B cell (primary cell): ENCODE measurements around the gene SWAP70.

Experiments
- EZH2 ChIP-seq: IDR thresholded peaks from 2 replicates; pipeline ENCODE4 v1.6.1; 2012; ENCODE audit warnings: borderline replicate concordance, low read depth, mild to moderate bottlenecking, moderate library complexity, low read length; ENCODE audit not compliant: insufficient read depth, poor library complexity, severe bottlenecking
- TF ChIP-seq, protein P1 (sequence below): fragments of 200-600 bp; IDR thresholded peaks from one replicate; pipeline ENCODE4 v1.8.0; 2022; ENCODE audit warnings: antibody characterized with exemption, mild to moderate bottlenecking

DNA sequence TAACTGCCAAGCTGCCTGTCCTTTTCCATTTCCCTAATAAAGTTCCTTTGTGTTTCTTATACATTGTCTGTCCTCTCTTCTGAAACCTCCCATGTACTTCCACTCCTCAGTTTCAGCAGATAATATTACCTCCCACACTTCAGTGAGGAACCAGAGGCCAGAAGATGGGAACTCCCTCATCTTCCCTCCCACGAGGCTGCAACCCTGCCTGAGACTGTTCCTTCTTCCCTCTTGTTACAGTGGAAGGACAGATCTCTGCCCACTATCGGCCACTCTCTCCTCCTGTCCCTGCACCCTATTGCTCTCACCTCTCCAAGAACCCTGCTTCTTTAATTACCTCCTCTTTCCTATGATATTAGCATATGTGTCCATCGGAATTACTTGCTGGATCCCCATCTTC, 38.1 kb upstream of the SWAP70 start:
- TF ChIP-seq EZH2, result no peak
- TF ChIP-seq, protein P1, sequence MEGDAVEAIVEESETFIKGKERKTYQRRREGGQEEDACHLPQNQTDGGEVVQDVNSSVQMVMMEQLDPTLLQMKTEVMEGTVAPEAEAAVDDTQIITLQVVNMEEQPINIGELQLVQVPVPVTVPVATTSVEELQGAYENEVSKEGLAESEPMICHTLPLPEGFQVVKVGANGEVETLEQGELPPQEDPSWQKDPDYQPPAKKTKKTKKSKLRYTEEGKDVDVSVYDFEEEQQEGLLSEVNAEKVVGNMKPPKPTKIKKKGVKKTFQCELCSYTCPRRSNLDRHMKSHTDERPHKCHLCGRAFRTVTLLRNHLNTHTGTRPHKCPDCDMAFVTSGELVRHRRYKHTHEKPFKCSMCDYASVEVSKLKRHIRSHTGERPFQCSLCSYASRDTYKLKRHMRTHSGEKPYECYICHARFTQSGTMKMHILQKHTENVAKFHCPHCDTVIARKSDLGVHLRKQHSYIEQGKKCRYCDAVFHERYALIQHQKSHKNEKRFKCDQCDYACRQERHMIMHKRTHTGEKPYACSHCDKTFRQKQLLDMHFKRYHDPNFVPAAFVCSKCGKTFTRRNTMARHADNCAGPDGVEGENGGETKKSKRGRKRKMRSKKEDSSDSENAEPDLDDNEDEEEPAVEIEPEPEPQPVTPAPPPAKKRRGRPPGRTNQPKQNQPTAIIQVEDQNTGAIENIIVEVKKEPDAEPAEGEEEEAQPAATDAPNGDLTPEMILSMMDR, result no peak
